Trophoblast cell (in vitro differentiated cells and primary cell): ENCODE data around the gene GCKR.

Experiments
- DNase-seq, 2 donors: peaks; one replicate each; pipeline ENCODE4 v3.0.0-alpha.2; 2016
- H2AFZ ChIP-seq: 2 replicates; pipeline ENCODE4 v1.6.1; 2013; ENCODE audit warnings: low read length, moderate library complexity, mild to moderate bottlenecking; ENCODE audit not compliant: insufficient read depth, poor library complexity
- H2AK5ac ChIP-seq: 2 replicates; pipeline ENCODE4 v1.6.1; 2013; ENCODE audit warnings: mild to moderate bottlenecking, low read length
- H2BK120ac ChIP-seq: 2 replicates; pipeline ENCODE4 v1.6.1; 2013; ENCODE audit warnings: low read length, mild to moderate bottlenecking, moderate library complexity; ENCODE audit not compliant: insufficient read depth, poor library complexity
- H2BK12ac ChIP-seq: 2 replicates; pipeline ENCODE4 v1.6.1; 2013; ENCODE audit warnings: mild to moderate bottlenecking, low read length, moderate library complexity
- H2BK5ac ChIP-seq: 2 replicates; pipeline ENCODE4 v1.6.1; 2013; ENCODE audit warnings: low read length, low read depth, moderate library complexity, mild to moderate bottlenecking; ENCODE audit not compliant: poor library complexity
- H3K14ac ChIP-seq: 2 replicates; pipeline ENCODE4 v1.6.1; 2013; ENCODE audit warnings: mild to moderate bottlenecking, low read length
- H3K18ac ChIP-seq: 2 replicates; pipeline ENCODE4 v1.6.1; 2013; ENCODE audit warnings: mild to moderate bottlenecking, low read length
- H3K23ac ChIP-seq: 2 replicates; pipeline ENCODE4 v1.6.1; 2013; ENCODE audit warnings: low read length
- H3K27ac ChIP-seq: 2 replicates; pipeline ENCODE4 v1.5.1; 2013; ENCODE audit warnings: low read depth, mild to moderate bottlenecking, inconsistent platforms, low read length, moderate library complexity
- H3K27me3 ChIP-seq: 2 replicates; pipeline ENCODE4 v1.6.1; 2013; ENCODE audit warnings: inconsistent platforms, mild to moderate bottlenecking, low read length, moderate library complexity; ENCODE audit not compliant: insufficient read depth
- H3K36me3 ChIP-seq, 2 experiments: 1 replicate in 1 of 2; 2 replicates in 1 of 2; pipeline ENCODE4 v1.6.1; 2013; ENCODE audit warnings: low read length in 2 of 2, mild to moderate bottlenecking in 2 of 2, moderate library complexity in 1 of 2; ENCODE audit not compliant: insufficient read depth in 2 of 2, control insufficient read depth in 1 of 2
- H3K4ac ChIP-seq: 2 replicates; pipeline ENCODE4 v1.6.1; 2013; ENCODE audit warnings: low read depth, mild to moderate bottlenecking, low read length, moderate library complexity
- H3K4me1 ChIP-seq, 2 experiments: 1 replicate in 1 of 2; 2 replicates in 1 of 2; pipeline ENCODE4 v1.6.1; 2013; ENCODE audit warnings: low read length in 2 of 2, mild to moderate bottlenecking in 2 of 2, moderate library complexity in 1 of 2; ENCODE audit not compliant: insufficient read depth in 2 of 2, control insufficient read depth in 1 of 2
- H3K4me2 ChIP-seq: 2 replicates; pipeline ENCODE4 v1.6.1; 2013; ENCODE audit warnings: inconsistent platforms, mild to moderate bottlenecking, low read length, moderate library complexity
- H3K4me3 ChIP-seq: 2 replicates; pipeline ENCODE4 v1.5.1; 2013; ENCODE audit warnings: mild to moderate bottlenecking, low read depth, low read length, inconsistent platforms
- H3K79me1 ChIP-seq: one replicate; pipeline ENCODE4 v1.6.1; 2013; ENCODE audit warnings: low read length
- H3K79me2 ChIP-seq: 2 replicates; pipeline ENCODE4 v1.6.1; 2013; ENCODE audit warnings: low read length, mild to moderate bottlenecking; ENCODE audit not compliant: control insufficient read depth, insufficient read depth, poor library complexity
- H3K9ac ChIP-seq: 2 replicates; pipeline ENCODE4 v1.6.1; 2013; ENCODE audit warnings: mild to moderate bottlenecking, low read length
- H3K9me3 ChIP-seq: 2 replicates; pipeline ENCODE4 v1.6.1; 2013; ENCODE audit warnings: low read depth, mild to moderate bottlenecking, control low read depth, inconsistent platforms, low read length; ENCODE audit not compliant: insufficient read depth
- H4K12ac ChIP-seq: 2 replicates; pipeline ENCODE4 v1.6.1; 2013; ENCODE audit warnings: low read depth, mild to moderate bottlenecking, low read length, moderate library complexity
- H4K8ac ChIP-seq: 2 replicates; pipeline ENCODE4 v1.6.1; 2013; ENCODE audit warnings: low read depth, mild to moderate bottlenecking, low read length, moderate library complexity
- H4K91ac ChIP-seq: one replicate; pipeline ENCODE4 v1.6.1; 2013; ENCODE audit warnings: low read depth, mild to moderate bottlenecking, low read length, moderate library complexity
- WGBS: extraction: QIAGEN DNeasy Blood & Tissue Kit; methylation state at CpG from one replicate; pipeline ENCODE4 v1.1.7; 2013; ENCODE audit warnings: missing lambda C conversion rate; ENCODE audit not compliant: insufficient read length, insufficient coverage; ENCODE audit errors: extremely low coverage; 5-methylcytosine and 5-hydroxymethylcytosine counted together

The GCKR gene

GRCh38 chr2:27559228-27559627 lies 62.6 kb downstream of the GCKR start:
- no peak overlapping the region for H3K4ac ChIP-seq

DNA sequence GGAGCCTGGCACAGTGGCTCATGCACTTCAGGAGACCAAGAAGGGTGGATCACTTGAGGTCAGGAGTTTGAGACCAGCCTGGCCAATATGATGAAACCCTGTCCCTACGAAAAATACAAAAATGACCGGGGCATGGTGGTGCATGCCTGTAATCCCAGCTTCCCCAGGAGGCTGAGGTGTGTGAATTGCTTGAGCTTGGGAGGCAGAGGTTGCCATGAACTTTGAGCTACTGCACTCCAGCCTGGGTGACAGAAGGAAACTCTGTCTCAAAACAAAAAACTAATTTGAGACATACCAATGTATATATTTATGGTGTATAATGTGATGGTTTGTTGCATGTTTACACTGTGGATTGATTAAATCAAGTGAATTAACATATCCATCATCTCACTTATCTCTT lies 64.4 kb downstream of the GCKR start:
- H4K91ac ChIP-seq, result no peak overlapping the region
- H3K4me2 ChIP-seq, result no peak overlapping the region
- no peak overlapping the region for H3K23ac ChIP-seq
- no peaks in the 10 kb centered on the region for H3K27me3 ChIP-seq
- H3K27ac ChIP-seq, result no peak overlapping the region
- DNase-seq, result no peak
- H3K9ac ChIP-seq, result no peak overlapping the region
- no peak overlapping the region for H3K18ac ChIP-seq
- no peak overlapping the region for H3K4me3 ChIP-seq
- H3K79me2 ChIP-seq, result no peaks in the 10 kb centered on the region
- no peak overlapping the region for H3K14ac ChIP-seq
- H2BK5ac ChIP-seq, result no peak overlapping the region
- no peaks in the 10 kb centered on the region for H3K79me1 ChIP-seq
- H2AFZ ChIP-seq, result no peak overlapping the region
- H3K9me3 ChIP-seq, result no peaks in the 10 kb centered on the region
- no peak overlapping the region for H3K4ac ChIP-seq
- H2AK5ac ChIP-seq, result no peak overlapping the region
- H2BK120ac ChIP-seq, result no peak overlapping the region
- no peak overlapping the region for H2BK12ac ChIP-seq
- no CpG with 5 or more reads among the region's 2 CpGs for WGBS
- H3K4me1 ChIP-seq, result no peaks in the 10 kb centered on the region
- no peak overlapping the region for H4K12ac ChIP-seq
- H4K8ac ChIP-seq, result no peak overlapping the region
- H3K36me3 ChIP-seq, result no peaks in the 10 kb centered on the region

More at GRCh38 chr2:27559228-27559627, 62.6 kb downstream of the GCKR start:
- Histone ChIP-seq H4K91ac (no peak overlapping the region), H2BK12ac (no peak overlapping the region), H3K79me2 (no peaks in the 10 kb centered on the region), H3K4me2 (no peak overlapping the region), H3K27ac (no peak overlapping the region), H2BK120ac (no peak overlapping the region), H3K4me3 (no peak overlapping the region), H3K27me3 (no peaks in the 10 kb centered on the region), H2BK5ac (no peak overlapping the region), H3K79me1 (no peaks in the 10 kb centered on the region), H2AFZ (no peak overlapping the region), H3K18ac (no peak overlapping the region), H4K8ac (no peak overlapping the region), H3K14ac (no peak overlapping the region), H3K23ac (no peak overlapping the region), H3K4me1 (no peaks in the 10 kb centered on the region), H3K36me3 (no peaks in the 10 kb centered on the region), H3K9me3 (no peaks in the 10 kb centered on the region), H3K9ac (no peak overlapping the region), H2AK5ac (no peak overlapping the region), H4K12ac (no peak overlapping the region)
- no peak for DNase-seq
- WGBS, result no CpG with 5 or more reads among the region's 2 CpGs

GRCh38 chr2:27566628-27567027 lies 70.0 kb downstream of the GCKR start:
- WGBS, result no CpG with 5 or more reads among the region's 2 CpGs
- Histone ChIP-seq H3K4me1 (no peaks in the 10 kb centered on the region), H3K4ac (no peak overlapping the region)

DNA sequence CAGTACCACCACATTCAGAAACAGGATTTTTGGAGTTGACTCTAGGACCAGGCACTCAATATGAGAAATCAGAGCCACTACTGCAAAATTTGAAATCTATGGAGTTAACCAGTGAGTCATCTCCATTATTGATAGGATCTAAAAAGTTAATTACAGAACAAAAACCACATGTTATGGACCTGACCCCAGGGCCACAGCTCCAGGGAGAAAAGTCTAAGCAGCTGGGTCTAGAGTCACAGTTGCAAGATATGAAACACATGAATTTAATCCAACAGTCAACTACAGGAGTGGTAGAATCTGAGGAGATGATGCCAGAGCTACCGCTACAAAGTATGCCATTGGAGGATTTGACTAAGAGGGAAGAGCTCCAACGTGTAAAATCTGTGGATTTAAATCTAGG lies 72.8 kb downstream of the GCKR start:
- WGBS, result no CpG with 5 or more reads among the region's 2 CpGs
- no peak overlapping the region for H3K18ac ChIP-seq

More at GRCh38 chr2:27566628-27567027, 70.0 kb downstream of the GCKR start:
- Histone ChIP-seq H2BK5ac (no peak overlapping the region), H3K9ac (no peak overlapping the region), H4K12ac (no peak overlapping the region), H3K4me2 (no peak overlapping the region), H2AFZ (no peak overlapping the region), H3K18ac (no peak overlapping the region), H3K4me3 (no peak overlapping the region), H3K79me2 (no peaks in the 10 kb centered on the region), H3K27me3 (peaks cover 2% of the 10 kb centered on the region), H3K36me3 (no peaks in the 10 kb centered on the region), H3K27ac (no peak overlapping the region), H2BK120ac (no peak overlapping the region), H2BK12ac (no peak overlapping the region), H4K91ac (no peak overlapping the region), H4K8ac (no peak overlapping the region), H3K23ac (no peak overlapping the region), H3K9me3 (no peaks in the 10 kb centered on the region), H2AK5ac (no peak overlapping the region), H3K79me1 (no peaks in the 10 kb centered on the region), H3K14ac (no peak overlapping the region)
- no peak for DNase-seq

More for the DNA sequence above, 72.8 kb downstream of the GCKR start:
- Histone ChIP-seq H2AK5ac (no peak overlapping the region), H3K27me3 (peaks cover 2% of the 10 kb centered on the region), H2BK5ac (no peak overlapping the region), H3K4ac (no peak overlapping the region), H2BK120ac (no peak overlapping the region), H4K8ac (no peak overlapping the region), H3K4me2 (no peak overlapping the region), H3K14ac (no peak overlapping the region), H3K36me3 (no peaks in the 10 kb centered on the region), H3K79me1 (no peaks in the 10 kb centered on the region), H2AFZ (no peak overlapping the region), H3K23ac (no peak overlapping the region), H4K91ac (no peak overlapping the region), H3K4me3 (no peak overlapping the region), H3K9ac (no peak overlapping the region), H2BK12ac (no peak overlapping the region), H3K9me3 (no peaks in the 10 kb centered on the region), H4K12ac (no peak overlapping the region), H3K79me2 (no peaks in the 10 kb centered on the region), H3K27ac (no peak overlapping the region), H3K4me1 (no peaks in the 10 kb centered on the region)
- peak in 1 of 2 donors; percentile 22 for DNase-seq
